Endothelial cell of umbilical vein (primary cell): ENCODE data around the gene TUT1.

Experiments used
- POLR2A ChIP-seq: IDR thresholded peaks from 2 replicates; pipeline ENCODE4 v1.6.1; 2012; ENCODE audit warnings: low read depth, mild to moderate bottlenecking, control low read depth, low read length
- TF ChIP-seq, protein P1 (sequence below), 2 donors: IDR thresholded peaks; 1 replicate in 1 of 2; 2 replicates in 1 of 2; pipeline ENCODE4 v1.5.1; 2011; ENCODE audit warnings: low read length in 2 of 2, mild to moderate bottlenecking in 2 of 2, moderate library complexity in 2 of 2, control low read depth in 1 of 2, inconsistent platforms in 1 of 2, low read depth in 1 of 2; ENCODE audit not compliant: insufficient read depth in 1 of 2; ENCODE audit errors: extremely low read depth in 1 of 2

DNA sequence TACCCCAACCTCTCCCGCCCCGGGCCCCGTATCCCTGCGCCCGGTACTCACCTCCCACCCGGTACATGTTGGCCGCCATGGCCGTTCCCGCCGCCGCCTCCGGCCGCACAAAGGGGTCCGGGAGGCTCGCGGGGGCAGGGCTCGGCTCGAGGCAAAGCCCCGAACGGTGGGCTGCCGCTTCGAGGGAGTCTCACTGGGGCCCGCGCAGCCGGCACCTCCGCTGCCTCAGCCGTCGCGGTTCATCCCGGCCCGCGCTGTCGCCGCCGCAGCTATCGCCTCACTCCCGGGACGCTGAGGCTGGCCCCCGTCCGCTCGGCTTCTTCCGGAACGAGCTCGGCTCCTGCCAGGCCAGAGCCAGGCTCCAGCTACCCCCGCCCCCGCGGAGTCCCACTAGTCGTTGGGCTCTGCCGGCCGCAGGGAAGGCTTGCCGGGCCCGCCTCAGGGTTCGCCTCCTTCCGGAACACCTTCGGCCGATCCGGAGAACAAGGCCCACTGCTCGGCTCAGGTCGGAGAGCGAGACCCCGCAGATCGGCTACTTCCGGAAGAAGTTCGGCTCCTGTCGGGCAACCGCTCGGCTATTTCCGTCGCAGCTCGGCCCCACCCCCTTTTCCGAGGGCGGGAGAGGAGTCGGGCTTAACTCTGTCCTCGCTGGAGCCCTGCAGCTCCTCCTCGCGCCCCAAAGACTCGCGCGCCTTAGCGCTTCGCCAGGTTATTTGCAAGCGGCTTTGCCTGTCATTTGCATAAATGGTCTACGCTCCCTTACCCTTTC lies 10.2 kb upstream of the TUT1 start, which contains the start of gene MTA2:
- TF ChIP-seq, protein P1, sequence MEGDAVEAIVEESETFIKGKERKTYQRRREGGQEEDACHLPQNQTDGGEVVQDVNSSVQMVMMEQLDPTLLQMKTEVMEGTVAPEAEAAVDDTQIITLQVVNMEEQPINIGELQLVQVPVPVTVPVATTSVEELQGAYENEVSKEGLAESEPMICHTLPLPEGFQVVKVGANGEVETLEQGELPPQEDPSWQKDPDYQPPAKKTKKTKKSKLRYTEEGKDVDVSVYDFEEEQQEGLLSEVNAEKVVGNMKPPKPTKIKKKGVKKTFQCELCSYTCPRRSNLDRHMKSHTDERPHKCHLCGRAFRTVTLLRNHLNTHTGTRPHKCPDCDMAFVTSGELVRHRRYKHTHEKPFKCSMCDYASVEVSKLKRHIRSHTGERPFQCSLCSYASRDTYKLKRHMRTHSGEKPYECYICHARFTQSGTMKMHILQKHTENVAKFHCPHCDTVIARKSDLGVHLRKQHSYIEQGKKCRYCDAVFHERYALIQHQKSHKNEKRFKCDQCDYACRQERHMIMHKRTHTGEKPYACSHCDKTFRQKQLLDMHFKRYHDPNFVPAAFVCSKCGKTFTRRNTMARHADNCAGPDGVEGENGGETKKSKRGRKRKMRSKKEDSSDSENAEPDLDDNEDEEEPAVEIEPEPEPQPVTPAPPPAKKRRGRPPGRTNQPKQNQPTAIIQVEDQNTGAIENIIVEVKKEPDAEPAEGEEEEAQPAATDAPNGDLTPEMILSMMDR (IDR thresholded peaks at IDR 0.05; ENCODE audit: extremely low read depth in 1 of 2, insufficient read depth in 1 of 2, low read depth in 1 of 2, low read length in 2 of 2), result no peak
- peak; percentile 75 for TF ChIP-seq POLR2A
